HPDE6-E6E7 (cell line): ENCODE data around the gene DCTPP1.

ENCODE experiments used
- DNase-seq: peaks from one replicate; pipeline ENCODE4 v3.0.0; 2011; ENCODE audit warnings: missing footprints; ENCODE audit errors: extremely low spot score

Gene DCTPP1

DNA sequence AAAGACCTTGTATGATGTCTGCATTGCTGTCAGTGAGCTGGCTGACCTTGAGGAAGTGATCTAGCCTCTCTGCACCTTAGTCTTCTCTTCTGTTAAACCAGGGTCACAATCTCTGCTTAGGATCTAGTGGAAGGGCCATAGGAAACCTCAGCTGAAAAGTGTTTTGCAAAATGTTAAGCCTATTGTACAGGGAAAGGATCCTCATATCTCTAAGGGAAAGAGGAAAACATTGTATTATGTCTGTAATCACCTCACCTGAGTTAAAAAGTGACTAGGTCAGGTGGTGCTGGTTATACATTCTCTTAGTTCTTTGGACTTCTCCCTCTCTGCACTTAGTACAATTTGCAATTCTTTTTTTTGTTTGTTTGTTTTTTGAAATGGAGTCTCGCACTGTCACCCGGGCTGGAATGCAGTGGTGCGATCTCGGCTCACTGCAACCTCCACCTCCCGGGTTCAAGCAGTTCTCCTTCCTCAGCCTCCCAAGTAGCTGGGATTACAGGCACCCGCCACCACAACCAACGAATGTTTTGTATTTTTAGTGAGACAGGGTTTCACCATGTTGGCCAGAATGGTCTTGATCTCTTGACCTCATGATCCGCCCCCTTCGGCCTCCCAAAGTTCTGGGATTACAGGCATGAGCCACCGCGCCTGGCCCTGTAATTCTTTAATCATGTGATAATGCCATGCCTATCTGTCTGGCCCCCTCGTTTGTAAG lies 17.8 kb upstream of the DCTPP1 start:
- DNase-seq: no peak

DNA sequence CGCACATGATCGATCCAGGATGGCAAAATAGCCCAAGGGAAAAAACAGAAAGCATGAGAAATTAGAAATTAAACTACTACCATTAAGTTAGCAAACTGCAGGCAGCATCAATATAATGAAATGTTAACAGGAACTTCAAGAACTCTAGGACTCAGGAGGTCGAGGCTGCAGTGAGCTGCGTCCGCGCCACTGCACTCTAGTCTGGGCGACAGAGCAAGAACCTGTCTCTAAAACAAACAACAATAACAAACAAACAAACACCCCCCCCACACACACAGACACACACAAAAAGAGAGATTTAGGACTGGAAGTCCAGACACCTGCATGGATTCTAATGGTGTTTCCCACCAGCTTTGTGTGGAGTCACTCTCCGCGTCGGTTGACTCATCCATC lies 16.4 kb upstream of the DCTPP1 start:
- no peak for DNase-seq

DNA sequence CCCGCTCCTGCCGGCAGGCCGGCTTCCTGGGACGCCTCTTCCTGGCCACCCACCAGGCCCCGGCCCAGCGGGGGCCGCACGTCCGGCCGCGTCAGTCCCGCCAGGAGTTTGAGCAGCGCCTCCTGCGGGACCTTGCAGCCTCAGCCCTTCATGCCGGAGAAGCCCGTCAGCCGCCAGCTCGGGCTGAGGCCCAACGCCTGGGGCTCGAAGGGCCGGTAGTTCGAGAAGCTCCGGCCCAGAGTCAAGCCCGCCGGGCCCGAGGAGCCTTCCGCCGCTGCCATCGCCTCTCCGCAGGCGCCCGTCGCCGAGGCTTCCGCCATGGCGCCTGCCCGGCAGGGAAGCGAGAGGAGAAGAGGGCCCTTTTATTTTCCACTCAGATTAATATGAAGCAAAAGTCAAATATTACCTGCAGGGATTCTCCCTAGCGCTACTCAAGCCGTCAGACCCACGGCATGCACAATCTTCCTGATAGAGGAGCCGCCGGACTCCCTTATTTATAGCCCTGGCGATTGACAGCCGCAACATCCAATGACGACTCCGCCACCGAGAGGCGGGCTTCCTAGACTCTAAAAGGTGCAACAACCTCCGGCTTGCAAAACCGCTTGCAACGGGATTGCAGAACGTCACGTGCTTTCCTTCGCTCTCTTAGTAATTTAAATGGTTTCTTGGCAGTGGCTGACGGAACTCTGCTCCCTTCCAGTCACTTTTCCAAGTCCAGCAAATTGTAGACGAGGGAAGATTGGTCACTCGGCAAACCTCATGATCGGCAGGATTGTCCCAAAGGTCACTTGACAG lies 15.8 kb upstream of the DCTPP1 start, which contains the start of gene SEPHS2:
TSS of gene SEPHS2 (minus strand) at position 467 of the 795 bp plus-strand sequence. CDS start at position 320, 147 bp downstream.
- peak; percentile 93 for DNase-seq

DNA sequence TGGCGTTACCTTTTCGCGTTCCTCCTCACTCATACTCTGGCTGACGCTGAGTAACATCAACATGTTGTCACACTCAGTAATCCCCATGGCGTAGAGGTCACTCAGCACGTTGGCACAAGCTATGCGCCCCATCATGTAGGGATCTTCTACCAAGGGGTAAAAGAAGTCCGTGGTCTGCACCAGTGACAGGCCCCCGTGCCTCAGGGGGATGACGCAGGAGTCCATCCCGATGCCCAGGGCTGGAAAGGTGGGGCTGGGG lies 15.2 kb upstream of the DCTPP1 start:
- DNase-seq: no peak

DNA sequence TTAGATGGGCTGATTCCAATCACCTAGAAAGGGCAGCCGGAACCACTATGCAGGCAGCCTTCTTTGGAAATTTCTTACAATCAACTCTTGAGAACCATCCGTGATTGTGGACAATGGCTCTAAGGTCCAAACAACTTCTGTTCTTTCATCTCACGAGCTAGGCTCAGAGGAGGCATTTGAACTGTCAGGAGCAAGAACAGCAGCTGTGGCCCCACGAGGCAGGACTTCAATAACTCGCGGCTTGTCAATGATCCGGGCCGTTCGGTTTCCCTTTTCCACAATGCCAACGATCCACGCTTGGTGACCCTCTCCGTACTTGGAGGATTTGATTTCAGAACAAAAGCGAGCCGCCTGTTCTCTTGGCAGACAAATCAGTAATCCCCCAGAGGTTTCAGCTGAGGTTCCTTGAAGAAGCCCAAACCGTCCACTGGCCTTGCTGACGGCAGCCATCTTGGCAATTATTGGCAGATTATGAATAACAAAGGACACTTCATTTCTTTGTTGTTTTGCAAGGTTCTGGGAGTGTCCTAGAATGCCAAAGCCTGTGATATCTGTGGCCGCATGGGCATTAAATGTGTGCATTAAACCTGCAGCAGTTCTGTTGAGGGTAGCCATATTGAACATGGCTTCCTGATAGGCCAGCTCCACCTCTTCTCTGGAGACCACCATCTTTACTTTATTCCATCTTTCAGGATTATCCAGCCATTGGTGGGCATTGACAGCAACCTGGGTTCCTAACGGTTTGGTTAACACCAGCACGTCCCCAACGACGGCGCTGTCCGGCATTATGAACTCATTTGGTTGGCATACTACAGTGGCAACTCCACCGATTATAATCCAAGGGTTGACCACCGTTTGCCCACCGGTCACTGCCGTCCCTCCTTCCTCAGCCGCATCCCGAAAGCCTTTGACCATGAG lies 14.7 kb upstream of the DCTPP1 start:
- no peak for DNase-seq

DNA sequence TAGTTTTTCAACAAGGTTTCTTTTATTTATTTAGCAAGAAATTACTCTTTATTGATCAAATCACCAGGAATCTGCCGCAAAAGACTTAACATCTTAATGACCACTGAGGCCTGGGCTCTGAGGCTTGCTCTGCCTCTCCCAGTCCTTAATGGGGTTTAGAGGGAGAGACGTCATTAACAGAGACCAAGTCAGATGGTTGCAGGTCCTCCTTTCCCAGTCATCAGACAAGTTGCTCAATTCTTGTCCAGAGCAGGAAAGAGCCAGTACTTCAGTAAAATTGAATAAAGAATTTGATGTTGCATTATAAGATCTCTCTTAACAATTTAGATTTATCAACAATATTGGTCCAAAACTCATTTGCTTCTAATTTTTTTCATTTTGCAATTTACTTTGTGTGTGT lies 13.8 kb upstream of the DCTPP1 start:
- DNase-seq: no peak

DNA sequence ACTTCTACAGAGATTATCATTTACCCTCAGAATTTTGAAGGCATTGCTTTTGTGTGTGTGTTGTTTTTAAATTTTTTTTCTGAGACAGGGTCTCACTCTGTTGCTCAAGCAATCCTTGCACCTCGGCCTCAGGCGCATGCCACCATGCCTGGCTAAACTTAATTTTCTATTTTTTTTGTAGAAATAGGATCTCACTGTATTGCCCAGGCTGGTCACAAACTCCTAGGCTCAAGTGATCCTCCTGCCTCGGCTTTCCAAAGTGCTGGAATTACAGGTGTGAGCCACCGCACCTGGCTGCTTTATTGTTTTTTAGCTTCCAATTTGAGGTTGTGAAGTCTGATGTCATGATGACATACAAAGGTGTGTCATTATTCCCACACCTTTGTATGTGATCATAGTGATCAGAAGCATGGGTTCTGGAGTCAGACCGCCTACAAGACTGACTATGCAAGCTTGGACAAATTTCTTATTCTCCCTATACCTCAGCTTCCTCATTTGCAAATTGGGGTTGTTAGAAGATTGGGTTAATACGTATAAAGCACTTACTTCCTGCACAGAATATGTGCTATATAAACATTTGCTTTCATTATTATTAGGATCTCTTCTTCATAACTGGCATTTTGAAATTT lies 10.0 kb upstream of the DCTPP1 start:
- DNase-seq: no peak

DNA sequence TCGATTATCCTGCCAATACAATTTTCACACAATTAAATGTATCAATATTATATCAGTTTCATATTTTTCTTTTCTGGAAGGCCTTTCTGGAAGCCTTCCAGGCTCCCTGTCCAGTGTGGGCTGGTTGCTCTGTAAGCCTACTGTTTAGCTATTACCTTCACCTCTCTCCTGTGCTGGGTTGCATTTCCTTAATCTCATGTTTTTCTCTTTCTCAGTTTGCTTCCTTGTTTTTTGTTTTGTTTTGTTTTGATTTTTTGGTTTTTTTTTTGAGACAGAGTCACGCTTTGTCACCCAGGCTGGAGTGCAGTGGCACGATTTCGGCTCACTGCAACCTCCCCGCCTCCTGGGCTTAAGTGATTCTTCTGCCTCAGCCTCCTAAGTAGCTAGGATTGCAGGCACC lies 9.0 kb upstream of the DCTPP1 start:
- no peak for DNase-seq

DNA sequence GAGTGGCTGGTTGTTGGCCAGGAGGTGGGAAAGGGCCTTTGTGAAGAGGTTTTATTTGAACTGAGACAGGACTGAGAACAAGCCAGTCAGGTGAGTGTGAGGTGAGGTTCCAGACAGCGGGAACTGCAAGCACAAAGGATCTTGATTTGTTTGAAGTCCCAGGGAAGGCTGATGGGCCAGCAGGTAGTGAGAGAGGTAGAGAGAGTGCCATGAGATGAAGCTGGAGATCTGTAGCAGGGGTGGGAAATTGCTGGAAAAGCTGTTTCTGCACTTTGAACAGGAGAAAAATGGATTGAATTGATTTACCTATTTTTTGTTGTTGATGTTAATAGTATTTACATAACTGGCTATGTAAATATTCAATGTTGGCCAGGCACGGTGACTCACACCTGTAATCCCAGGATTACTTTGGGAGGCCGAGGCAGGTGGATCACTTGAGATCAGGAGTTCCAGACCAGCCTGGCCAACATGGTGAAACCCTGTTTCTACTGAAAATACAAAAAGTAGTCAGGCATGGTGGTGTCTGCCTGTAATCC lies 7.7 kb upstream of the DCTPP1 start:
- no peak for DNase-seq

DNA sequence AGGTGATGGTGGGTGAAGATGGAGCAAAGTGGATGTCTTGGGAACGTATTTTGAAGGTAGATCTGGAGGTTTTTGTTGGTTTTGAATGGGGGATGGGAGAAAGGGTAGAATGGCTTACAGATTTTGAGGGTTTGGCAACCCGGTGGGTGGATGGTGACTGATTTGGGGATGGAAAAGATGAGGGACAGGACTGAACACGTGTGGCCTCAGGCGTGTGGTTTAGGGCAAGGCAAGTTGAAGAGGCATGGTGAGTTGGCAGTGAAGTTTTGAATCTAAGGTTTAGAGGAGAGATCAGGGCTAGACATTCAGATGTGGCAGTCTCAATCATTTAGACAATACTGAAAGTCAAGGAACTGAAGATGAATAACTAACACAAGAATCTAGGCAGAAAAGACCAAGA lies 5.0 kb upstream of the DCTPP1 start:
- DNase-seq: no peak

DNA sequence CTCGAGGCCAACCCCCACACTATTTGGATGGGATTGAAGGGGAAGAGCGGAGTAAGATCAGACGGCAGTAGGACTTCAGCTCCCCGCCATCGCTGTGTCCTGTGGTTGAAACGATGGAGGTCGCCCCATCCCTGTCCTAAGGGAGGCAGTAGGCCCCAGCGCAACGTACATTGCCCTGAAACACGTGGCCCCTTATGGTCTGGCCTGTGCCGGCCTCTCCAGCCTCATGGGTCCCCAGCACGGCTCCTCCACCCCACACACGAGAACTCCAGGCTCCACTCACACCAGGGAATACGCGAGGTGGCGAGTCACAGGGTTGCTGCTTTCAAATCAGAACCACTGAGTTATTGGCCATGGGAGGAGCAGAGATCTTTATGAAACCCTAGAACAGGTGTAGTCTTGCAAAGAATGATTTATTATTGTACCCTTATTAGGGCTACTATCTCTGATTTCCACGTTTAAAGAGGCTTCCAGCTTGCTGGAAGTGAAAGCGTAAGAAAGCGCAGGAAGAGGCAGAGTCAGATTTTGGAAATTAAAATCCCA lies 669 bp upstream of the DCTPP1 start:
- no peak for DNase-seq

DNA sequence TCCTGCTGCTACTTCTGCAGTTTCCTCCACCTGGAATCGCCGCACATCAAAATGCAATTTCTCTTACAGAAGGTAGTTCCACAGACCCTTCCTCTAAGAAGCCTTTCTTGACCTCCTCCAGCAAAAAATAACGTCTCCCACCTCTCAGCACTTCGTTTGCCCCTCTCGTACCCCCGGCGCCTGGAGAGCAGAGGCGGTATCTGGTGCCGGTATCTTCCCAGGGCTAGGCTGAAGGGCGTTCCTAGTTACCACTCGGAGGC lies 482 bp downstream of the DCTPP1 start:
- peak; percentile 31 for DNase-seq

DNA sequence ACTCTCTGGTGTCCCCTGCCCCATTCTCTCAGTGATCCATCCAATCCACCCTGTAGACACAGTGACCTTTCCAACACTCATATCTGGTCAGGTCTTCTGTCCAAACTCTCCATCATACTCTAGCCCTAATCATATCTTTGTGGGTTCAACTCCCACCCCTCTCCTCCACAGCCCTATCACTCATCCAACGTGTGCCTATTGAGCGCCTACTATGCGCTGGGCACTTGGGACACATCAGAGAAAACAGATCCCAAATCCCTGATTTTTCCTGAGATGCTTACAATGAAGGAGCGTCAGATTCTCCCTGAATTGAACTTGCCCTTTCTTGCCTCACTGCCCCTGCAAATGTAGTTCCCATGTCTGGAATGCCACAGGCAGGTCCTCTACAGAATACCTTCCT lies 1.8 kb downstream of the DCTPP1 start:
- no peak for DNase-seq

DNA sequence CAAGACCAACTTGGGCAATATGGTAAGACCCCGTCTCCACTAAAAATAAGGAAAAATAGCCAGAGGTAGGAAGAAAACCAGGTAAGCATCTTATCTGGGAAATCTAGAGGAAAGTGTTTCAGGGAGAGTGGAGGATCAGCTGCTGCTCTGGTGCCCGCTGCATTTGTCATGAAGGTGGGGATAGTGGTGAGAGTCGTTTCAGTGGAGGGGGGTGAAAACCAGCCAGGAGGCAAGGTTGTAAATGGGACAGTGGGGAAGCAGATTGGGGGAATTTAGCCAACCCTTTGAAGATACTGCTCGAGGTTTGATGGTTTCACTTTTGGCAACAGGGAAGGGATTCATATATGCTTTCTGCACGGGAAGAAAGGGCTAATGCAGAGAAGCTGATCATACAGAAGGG lies 8.8 kb downstream of the DCTPP1 start:
- DNase-seq: no peak

DNA sequence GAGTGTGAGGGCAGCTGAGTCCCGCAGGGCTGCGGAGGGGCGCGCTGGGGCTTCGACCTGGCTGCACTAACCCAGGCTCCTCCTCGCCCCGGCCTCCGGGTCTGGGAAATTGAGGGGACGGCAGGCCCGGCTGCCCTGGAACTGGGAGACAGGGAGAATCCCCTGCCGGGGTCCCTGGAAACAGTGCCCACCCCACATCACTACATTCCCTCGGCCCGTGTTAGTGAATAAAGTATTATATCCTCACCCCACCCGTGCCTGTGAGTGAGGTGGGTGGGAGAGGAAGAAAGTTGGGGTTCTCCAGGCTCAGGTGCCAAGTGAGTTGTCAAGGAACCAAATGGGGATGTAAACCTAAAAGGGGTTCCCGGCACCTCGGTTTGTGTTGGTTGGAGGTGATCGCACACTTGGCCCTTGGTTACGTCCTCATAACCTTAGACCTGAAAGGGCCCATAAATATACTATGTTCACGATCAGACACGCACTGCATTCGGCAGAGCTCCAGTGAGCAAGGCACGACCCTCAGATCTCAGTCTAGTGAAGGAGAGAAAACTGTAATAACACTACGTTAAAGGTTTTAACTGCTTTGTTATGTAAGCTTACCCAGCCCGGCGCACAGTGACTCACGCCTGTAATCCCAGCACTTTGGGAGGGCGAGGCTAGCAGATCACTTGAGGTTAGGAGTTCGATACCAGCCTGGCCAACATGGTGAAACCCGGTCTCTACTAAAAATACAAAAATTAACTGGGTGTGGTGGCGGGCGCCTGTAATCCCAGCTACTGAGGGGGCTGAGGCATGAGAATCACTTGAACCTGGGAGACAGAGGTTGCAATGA lies 11.3 kb downstream of the DCTPP1 start:
- DNase-seq: no peak

DNA sequence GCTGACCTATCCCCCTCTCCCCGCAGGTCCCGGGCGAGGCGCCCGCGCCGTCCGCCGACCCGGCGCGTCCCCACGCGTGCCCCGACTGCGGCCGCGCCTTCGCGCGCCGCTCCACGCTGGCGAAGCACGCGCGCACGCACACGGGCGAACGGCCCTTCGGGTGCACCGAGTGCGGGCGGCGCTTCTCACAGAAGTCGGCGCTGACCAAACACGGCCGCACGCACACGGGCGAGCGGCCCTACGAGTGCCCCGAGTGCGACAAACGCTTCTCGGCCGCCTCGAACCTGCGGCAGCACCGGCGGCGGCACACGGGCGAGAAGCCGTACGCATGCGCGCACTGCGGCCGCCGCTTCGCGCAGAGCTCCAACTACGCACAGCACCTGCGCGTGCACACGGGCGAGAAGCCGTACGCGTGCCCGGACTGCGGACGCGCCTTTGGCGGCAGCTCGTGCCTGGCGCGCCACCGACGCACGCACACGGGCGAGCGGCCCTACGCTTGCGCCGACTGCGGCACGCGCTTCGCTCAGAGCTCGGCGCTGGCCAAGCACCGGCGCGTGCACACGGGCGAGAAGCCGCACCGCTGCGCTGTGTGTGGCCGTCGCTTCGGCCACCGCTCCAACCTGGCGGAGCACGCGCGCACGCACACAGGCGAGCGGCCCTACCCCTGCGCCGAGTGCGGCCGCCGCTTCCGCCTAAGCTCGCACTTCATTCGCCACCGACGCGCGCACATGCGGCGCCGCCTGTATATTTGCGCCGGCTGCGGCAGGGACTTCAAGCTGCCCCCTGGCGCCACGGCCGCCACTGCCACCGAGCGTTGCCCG lies 12.1 kb downstream of the DCTPP1 start:
- DNase-seq: peak; percentile 87

DNA sequence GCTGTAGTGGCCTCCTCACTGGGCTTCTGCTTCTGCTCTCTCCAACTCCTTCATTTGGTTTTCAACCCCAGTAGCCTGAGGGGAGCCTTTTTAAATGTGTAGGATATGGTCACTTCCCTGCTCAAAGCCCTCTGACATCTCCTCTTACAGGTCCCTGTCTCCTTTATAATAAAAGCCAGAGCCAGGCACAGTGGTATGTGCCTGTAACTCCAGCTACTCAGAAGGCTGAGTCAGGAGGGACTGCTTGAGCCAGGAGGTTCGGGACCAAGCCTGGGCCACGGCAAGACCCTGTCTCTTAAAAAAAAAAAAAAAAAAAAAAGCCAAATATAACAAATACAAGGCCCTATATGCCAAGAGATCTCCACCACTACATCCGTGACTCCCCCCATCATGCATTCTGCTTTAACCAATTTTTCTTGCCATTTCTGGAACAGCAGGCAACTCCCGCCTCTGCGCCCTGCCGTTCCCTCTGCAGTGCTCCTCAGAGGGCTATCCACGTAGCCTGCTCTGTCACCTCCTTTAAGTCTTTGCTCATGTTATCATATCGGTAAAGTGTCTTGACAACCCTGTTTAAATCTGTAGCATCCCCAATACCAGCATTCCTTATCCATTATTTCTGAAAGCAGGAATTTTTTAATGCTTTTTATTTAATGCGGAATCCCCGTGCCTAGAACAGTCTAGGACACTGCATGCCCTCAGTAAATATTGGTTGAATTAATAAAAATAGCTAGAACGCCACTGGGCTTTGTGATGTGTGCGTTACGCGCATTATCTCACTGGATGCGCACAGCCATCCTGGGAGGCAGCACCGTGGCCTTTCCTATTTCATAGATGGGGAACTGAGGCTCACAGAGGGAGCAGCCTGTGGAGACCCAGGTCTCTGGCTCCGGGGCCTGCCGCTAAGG lies 13.0 kb downstream of the DCTPP1 start:
- no peak for DNase-seq

DNA sequence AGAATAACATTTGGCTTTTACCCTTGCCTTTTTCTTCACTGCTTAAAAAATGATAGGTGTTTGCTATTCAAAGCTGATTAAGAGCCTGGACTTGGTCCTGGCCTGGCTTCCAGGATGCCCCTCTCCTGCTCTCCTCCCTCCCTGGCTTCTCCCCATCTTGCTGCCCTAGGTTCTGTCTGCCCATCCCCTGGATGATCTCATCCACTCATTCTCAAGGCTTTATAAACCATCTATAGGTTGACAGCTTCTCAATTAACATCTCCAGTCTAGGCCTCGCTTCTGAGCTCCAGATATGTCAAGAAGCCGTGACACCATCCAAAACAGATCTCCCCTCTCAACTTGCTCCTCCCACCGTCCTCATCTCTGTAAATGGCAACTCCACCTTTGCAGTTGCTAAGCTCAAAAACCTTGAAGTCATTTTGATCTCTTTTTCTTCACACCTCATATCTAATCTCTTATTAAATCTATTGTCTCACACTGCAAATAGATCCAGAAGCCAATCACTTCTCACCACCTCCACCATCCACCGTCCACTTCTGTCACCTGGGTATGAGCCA lies 13.7 kb downstream of the DCTPP1 start:
- DNase-seq: no peak

DNA sequence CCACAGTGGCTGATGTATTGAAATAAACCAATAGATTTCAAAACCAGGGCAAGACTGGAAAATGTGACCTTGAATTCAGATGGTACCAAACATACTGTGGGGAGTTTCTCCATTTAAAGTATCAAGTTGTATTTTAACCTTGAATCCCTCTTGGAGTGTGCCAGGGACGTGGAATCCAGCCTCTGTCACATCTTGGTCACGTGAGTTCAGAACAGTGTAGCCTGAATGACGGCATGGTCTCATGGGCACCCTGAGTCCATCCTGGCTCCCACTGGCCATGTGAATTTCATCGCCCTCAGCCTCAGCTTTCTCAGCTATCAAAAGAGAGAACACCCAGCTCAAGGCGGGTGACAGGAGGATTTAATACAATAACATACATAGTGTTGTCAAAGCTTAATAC lies 15.7 kb downstream of the DCTPP1 start:
- no peak for DNase-seq
